ENCODE results near the gene APRT.

Gene APRT

GRCh38 chr16:88854306-88855111 lies 42.8 kb upstream of the APRT start:
- Histone ChIP-seq H3K4me1 (ENCODE audit: control insufficient read depth, insufficient read depth, low read length, unreplicated experiment) (peaks cover 7% of the 10 kb centered on the region), H3K27ac (ENCODE audit: low read depth, low read length) (no peak overlapping the region), H3K36me3 (ENCODE audit: insufficient read depth, low read length) (no peaks in the 10 kb centered on the region), H3K4me3 (ENCODE audit: low read depth, low read length) (no peak overlapping the region), H2AFZ (ENCODE audit: low read length, unreplicated experiment) (no peak overlapping the region), H3K79me2 (ENCODE audit: control insufficient read depth, insufficient read depth, low read length, unreplicated experiment) (peaks cover 23% of the 10 kb centered on the region), H3K27me3 (ENCODE audit: insufficient read depth, low read length) (no peaks in the 10 kb centered on the region)

GRCh38 chr16:88853325-88853941 lies 41.7 kb upstream of the APRT start:
- Histone ChIP-seq H3K4me3 (ENCODE audit: low read depth, low read length) (no peak overlapping the region), H3K79me2 (ENCODE audit: control insufficient read depth, insufficient read depth, low read length, unreplicated experiment) (peaks cover 19% of the 10 kb centered on the region), H2AFZ (ENCODE audit: low read length, unreplicated experiment) (no peak overlapping the region), H3K36me3 (ENCODE audit: insufficient read depth, low read length) (no peaks in the 10 kb centered on the region), H3K4me1 (ENCODE audit: control insufficient read depth, insufficient read depth, low read length, unreplicated experiment) (peaks cover 6% of the 10 kb centered on the region), H3K27me3 (ENCODE audit: insufficient read depth, low read length) (no peaks in the 10 kb centered on the region), H3K27ac (ENCODE audit: low read depth, low read length) (no peak overlapping the region)

- Histone ChIP-seq H3K79me2 (ENCODE audit: control insufficient read depth, insufficient read depth, low read length, unreplicated experiment) (peaks cover 12% of the 10 kb centered on the region), H2AFZ (ENCODE audit: low read length, unreplicated experiment) (no peak overlapping the region), H3K4me3 (ENCODE audit: low read depth, low read length) (no peak overlapping the region), H3K36me3 (ENCODE audit: insufficient read depth, low read length) (no peaks in the 10 kb centered on the region), H3K27ac (ENCODE audit: low read depth, low read length) (no peak overlapping the region), H3K27me3 (ENCODE audit: insufficient read depth, low read length) (no peaks in the 10 kb centered on the region), H3K4me1 (ENCODE audit: control insufficient read depth, insufficient read depth, low read length, unreplicated experiment) (no peaks in the 10 kb centered on the region)
Measured at GRCh38 chr16:88851616-88852015, 39.9 kb upstream of the APRT start.

GRCh38 chr16:88850531-88851199 lies 38.9 kb upstream of the APRT start:
- Histone ChIP-seq H3K36me3 (ENCODE audit: insufficient read depth, low read length) (no peaks in the 10 kb centered on the region), H3K27me3 (ENCODE audit: insufficient read depth, low read length) (no peaks in the 10 kb centered on the region), H3K4me1 (ENCODE audit: control insufficient read depth, insufficient read depth, low read length, unreplicated experiment) (no peaks in the 10 kb centered on the region)

GRCh38 chr16:88848557-88848956 lies 36.8 kb upstream of the APRT start:
- Histone ChIP-seq H3K27me3 (ENCODE audit: insufficient read depth, low read length) (no peaks in the 10 kb centered on the region), H3K4me3 (ENCODE audit: low read depth, low read length) (no peak overlapping the region), H3K36me3 (ENCODE audit: insufficient read depth, low read length) (no peaks in the 10 kb centered on the region), H3K4me1 (ENCODE audit: control insufficient read depth, insufficient read depth, low read length, unreplicated experiment) (no peaks in the 10 kb centered on the region), H3K79me2 (ENCODE audit: control insufficient read depth, insufficient read depth, low read length, unreplicated experiment) (no peaks in the 10 kb centered on the region), H2AFZ (ENCODE audit: low read length, unreplicated experiment) (no peak overlapping the region), H3K27ac (ENCODE audit: low read depth, low read length) (no peak overlapping the region)

More at GRCh38 chr16:88850531-88851199, 38.9 kb upstream of the APRT start:
- no peak overlapping the region for H3K4me3 ChIP-seq (ENCODE audit: low read depth, low read length)
- no peak overlapping the region for H2AFZ ChIP-seq (ENCODE audit: low read length, unreplicated experiment)
- peaks cover 6% of the 10 kb centered on the region for H3K79me2 ChIP-seq (ENCODE audit: control insufficient read depth, insufficient read depth, low read length, unreplicated experiment)
- no peak overlapping the region for H3K27ac ChIP-seq (ENCODE audit: low read depth, low read length)

- H3K4me1 ChIP-seq (ENCODE audit: control insufficient read depth, insufficient read depth, low read length, unreplicated experiment) = no peaks in the 10 kb centered on the region
- no peak overlapping the region for H3K4me3 ChIP-seq (ENCODE audit: low read depth, low read length)
- H3K36me3 ChIP-seq (ENCODE audit: insufficient read depth, low read length) = no peaks in the 10 kb centered on the region
- H3K27ac ChIP-seq (ENCODE audit: low read depth, low read length) = no peak overlapping the region
- no peak overlapping the region for H2AFZ ChIP-seq (ENCODE audit: low read length, unreplicated experiment)
- no peaks in the 10 kb centered on the region for H3K27me3 ChIP-seq (ENCODE audit: insufficient read depth, low read length)
- no peaks in the 10 kb centered on the region for H3K79me2 ChIP-seq (ENCODE audit: control insufficient read depth, insufficient read depth, low read length, unreplicated experiment)
Measured at GRCh38 chr16:88847654-88848053, 35.9 kb upstream of the APRT start.

- no peaks in the 10 kb centered on the region for H3K79me2 ChIP-seq (ENCODE audit: control insufficient read depth, insufficient read depth, low read length, unreplicated experiment)
- no peaks in the 10 kb centered on the region for H3K4me1 ChIP-seq (ENCODE audit: control insufficient read depth, insufficient read depth, low read length, unreplicated experiment)
- no peak overlapping the region for H2AFZ ChIP-seq (ENCODE audit: low read length, unreplicated experiment)
- H3K36me3 ChIP-seq (ENCODE audit: insufficient read depth, low read length) = no peaks in the 10 kb centered on the region
- no peak overlapping the region for H3K4me3 ChIP-seq (ENCODE audit: low read depth, low read length)
- H3K27ac ChIP-seq (ENCODE audit: low read depth, low read length) = no peak overlapping the region
- no peaks in the 10 kb centered on the region for H3K27me3 ChIP-seq (ENCODE audit: insufficient read depth, low read length)
Measured at GRCh38 chr16:88846088-88846487, 34.4 kb upstream of the APRT start.

- Histone ChIP-seq H2AFZ (ENCODE audit: low read length, unreplicated experiment) (no peak overlapping the region), H3K4me3 (ENCODE audit: low read depth, low read length) (no peak overlapping the region), H3K36me3 (ENCODE audit: insufficient read depth, low read length) (no peaks in the 10 kb centered on the region), H3K27me3 (ENCODE audit: insufficient read depth, low read length) (no peaks in the 10 kb centered on the region), H3K79me2 (ENCODE audit: control insufficient read depth, insufficient read depth, low read length, unreplicated experiment) (no peaks in the 10 kb centered on the region), H3K27ac (ENCODE audit: low read depth, low read length) (no peak overlapping the region), H3K4me1 (ENCODE audit: control insufficient read depth, insufficient read depth, low read length, unreplicated experiment) (no peaks in the 10 kb centered on the region)
Measured at GRCh38 chr16:88844419-88845036, 32.8 kb upstream of the APRT start.

GRCh38 chr16:88843256-88843655 lies 31.5 kb upstream of the APRT start:
- Histone ChIP-seq H3K79me2 (ENCODE audit: control insufficient read depth, insufficient read depth, low read length, unreplicated experiment) (no peaks in the 10 kb centered on the region), H3K4me1 (ENCODE audit: control insufficient read depth, insufficient read depth, low read length, unreplicated experiment) (no peaks in the 10 kb centered on the region)

GRCh38 chr16:88842806-88843205 lies 31.1 kb upstream of the APRT start:
- Histone ChIP-seq H3K79me2 (ENCODE audit: control insufficient read depth, insufficient read depth, low read length, unreplicated experiment) (no peaks in the 10 kb centered on the region), H3K27me3 (ENCODE audit: insufficient read depth, low read length) (no peaks in the 10 kb centered on the region), H3K4me1 (ENCODE audit: control insufficient read depth, insufficient read depth, low read length, unreplicated experiment) (no peaks in the 10 kb centered on the region), H3K27ac (ENCODE audit: low read depth, low read length) (no peak overlapping the region), H3K36me3 (ENCODE audit: insufficient read depth, low read length) (peaks cover 3% of the 10 kb centered on the region; the same call in 1 of the 2 replicates), H3K4me3 (ENCODE audit: low read depth, low read length) (no peak overlapping the region), H2AFZ (ENCODE audit: low read length, unreplicated experiment) (no peak overlapping the region)

More at GRCh38 chr16:88843256-88843655, 31.5 kb upstream of the APRT start:
- no peak overlapping the region for H3K4me3 ChIP-seq (ENCODE audit: low read depth, low read length)
- peaks cover 3% of the 10 kb centered on the region; the same call in 1 of the 2 replicates for H3K36me3 ChIP-seq (ENCODE audit: insufficient read depth, low read length)
- no peaks in the 10 kb centered on the region for H3K27me3 ChIP-seq (ENCODE audit: insufficient read depth, low read length)
- H2AFZ ChIP-seq (ENCODE audit: low read length, unreplicated experiment) = no peak overlapping the region
- no peak overlapping the region for H3K27ac ChIP-seq (ENCODE audit: low read depth, low read length)

Measured in ACC112 (cell line).